ENCODE measurements around the gene TRIM67. TPM values are rescaled to one million over a fixed set of nuclear protein-coding genes. Genes with fewer than 3 reads are reported as not detected.

Gene TRIM67
- total and polyA plus RNA-seq, 9 of the 15 experiments (the other 6 are each of a cell fraction or from before 2014, with no cell fraction given): 0.04 to 0.60 (median 0.31) TPM

DNA sequence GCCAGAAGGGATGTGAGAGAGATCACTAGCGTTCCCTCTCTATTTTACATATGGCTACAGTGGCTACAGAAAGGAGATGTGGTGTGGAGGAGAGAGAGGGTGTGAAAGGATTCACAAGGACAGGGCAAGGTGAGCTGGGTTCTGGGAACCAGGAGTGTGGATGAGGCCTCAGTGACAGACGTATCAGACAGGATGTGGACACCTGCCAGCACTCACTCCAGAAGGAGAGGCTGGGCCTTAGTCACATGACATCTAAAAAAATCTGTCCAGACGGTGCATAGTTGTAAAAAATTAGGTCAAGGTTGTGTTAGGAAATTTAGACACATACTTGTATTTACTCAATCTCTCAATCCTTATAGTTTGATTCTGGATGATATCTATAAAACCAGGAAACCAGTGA lies 10.6 kb downstream of the TRIM67 start:
- FAIRE-seq (no peak), DNase-seq (ENCODE audit: extremely low read depth in 1 of 4, low spot score in 3 of 4) (no peak), ATAC-seq (peak; percentile 53)
- H3K9me1 ChIP-seq (ENCODE audit: control insufficient read depth, insufficient read depth, low read length): no peaks in the 10 kb centered on the region
- CTCF ChIA-PET (ENCODE audit: low intra/inter-chr PET ratio): no interaction called here
- no peak overlapping the region for H3K4me3 ChIP-seq
- peaks cover 14% of the 10 kb centered on the region in 2 experiments; a peak in 4 of 5 replicates for H3K27me3 ChIP-seq (ENCODE audit: control insufficient read depth in 2 of 2, insufficient read depth in 2 of 2, low read length in 2 of 2)
- 3% methylated on average over 3 of the region's 3 CpGs for WGBS (ENCODE audit: insufficient coverage, low coverage, missing lambda C conversion rate)
- BruUV-seq (replicated peaks): no TSS peak
- TF ChIP-seq MEIS2 (IDR thresholded peaks at IDR 0.05; ENCODE audit: partially characterized antibody): peak; percentile 51
- no peak for TF ChIP-seq EGR1 (conservative IDR thresholded peaks at IDR 0.05)
- TF ChIP-seq TOE1 (IDR thresholded peaks at IDR 0.05; ENCODE audit: borderline replicate concordance): peak; percentile 82; the same call in 1 of the 2 replicates
- no peak for TF ChIP-seq TOE1 (CRISPR knock-in tag; IDR thresholded peaks at IDR 0.05; ENCODE audit: borderline replicate concordance, low read depth)
- no peak for TF ChIP-seq SRSF3 (IDR thresholded peaks at IDR 0.05; ENCODE audit: insufficient read depth, low read length)
- TF ChIP-seq USF1 (CRISPR knock-in tag; IDR thresholded peaks at IDR 0.05): peak; percentile 39; the same call in 1 of the 2 replicates
- peak; percentile 59; the same call in 1 of the 2 replicates for TF ChIP-seq RAD51 (IDR thresholded peaks at IDR 0.05; ENCODE audit: borderline replicate concordance, low read depth)
- TF ChIP-seq, protein P1, sequence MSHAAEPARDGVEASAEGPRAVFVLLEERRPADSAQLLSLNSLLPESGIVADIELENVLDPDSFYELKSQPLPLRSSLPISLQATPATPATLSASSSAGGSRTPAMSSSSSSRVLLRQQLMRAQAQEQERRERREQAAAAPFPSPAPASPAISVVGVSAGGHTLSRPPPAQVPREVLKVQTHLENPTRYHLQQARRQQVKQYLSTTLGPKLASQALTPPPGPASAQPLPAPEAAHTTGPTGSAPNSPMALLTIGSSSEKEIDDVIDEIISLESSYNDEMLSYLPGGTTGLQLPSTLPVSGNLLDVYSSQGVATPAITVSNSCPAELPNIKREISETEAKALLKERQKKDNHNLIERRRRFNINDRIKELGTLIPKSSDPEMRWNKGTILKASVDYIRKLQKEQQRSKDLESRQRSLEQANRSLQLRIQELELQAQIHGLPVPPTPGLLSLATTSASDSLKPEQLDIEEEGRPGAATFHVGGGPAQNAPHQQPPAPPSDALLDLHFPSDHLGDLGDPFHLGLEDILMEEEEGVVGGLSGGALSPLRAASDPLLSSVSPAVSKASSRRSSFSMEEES (CRISPR knock-in tag; IDR thresholded peaks at IDR 0.05): peak; percentile 95
- no peak for TF ChIP-seq GTF2A2 (tag; IDR thresholded peaks at IDR 0.05)
- no peak for TF ChIP-seq PURB (CRISPR knock-in tag; IDR thresholded peaks at IDR 0.05; ENCODE audit: low read depth)
- intact Hi-C loops (cut with micrococcal nuclease) (no loop called here), in situ Hi-C loops (cut with MboI) (no loop called here)
- H3K27ac ChIP-seq (ENCODE audit: extremely low read depth, low read depth, low read length): no peak overlapping the region
- no peak overlapping the region for H3K4me2 ChIP-seq (ENCODE audit: insufficient read depth, low read length)
- POLR2A ChIA-PET: interaction anchor here (0.6 to 1.7 kb wide), 7 partner anchors 10 to 81 kb away, joined by 3 to 6 read pairs (median 3); partner anchors contain the start of gene TRIM67
- peaks cover 0 to under 1% of the 10 kb centered on the region in 2 experiments; a peak in 1 of 5 replicates for H3K4me1 ChIP-seq (replicated peaks in 1 of 2; ENCODE audit: control insufficient read depth in 2 of 2, insufficient read depth in 2 of 2, low read length in 2 of 2)
- H3K36me3 ChIP-seq (ENCODE audit: control insufficient read depth, insufficient read depth, low read length): no peaks in the 10 kb centered on the region
- H3K9me3 ChIP-seq (replicated peaks; ENCODE audit: control insufficient read depth, insufficient read depth, low read depth, low read length): no peaks in the 10 kb centered on the region
- H2AFZ ChIP-seq (ENCODE audit: low read depth, low read length): no peak overlapping the region
- no peaks in the 10 kb centered on the region for H3K79me2 ChIP-seq (ENCODE audit: control insufficient read depth, insufficient read depth, low read length)
- no peaks in the 10 kb centered on the region for H4K20me1 ChIP-seq (replicated peaks; ENCODE audit: control insufficient read depth, insufficient read depth, low read length)
- no peak overlapping the region for H3K9ac ChIP-seq (ENCODE audit: insufficient read depth in 1 of 2, low read depth in 2 of 2, low read length in 2 of 2)

All from K562 (cell line).